WTC11 (cell line): ENCODE data around the gene ST6GALNAC3. TPM values are rescaled to one million over a fixed set of nuclear protein-coding genes. Genes with fewer than 3 reads are reported as not detected.

Experiments used
- ATAC-seq: fragments of 200-7000 bp; cut with Tn5 transposase; 2 replicates; pipeline ENCODE4 v1.10.0; 2021; ENCODE audit warnings: mild to moderate bottlenecking, moderate library complexity
- CTCF ChIA-PET: fragments of 300-600 bp; sonication (Branson Sonifier 250); formaldehyde crosslinking; loops from one replicate; lab custom pipeline; 2021; ENCODE audit warnings: antibody characterized with exemption; lab: Charles Lee
- POLR2A ChIA-PET: fragments of 350-600 bp; sonication (Branson Sonifier 250); formaldehyde crosslinking; loops from one replicate; lab custom pipeline; 2021; ENCODE audit warnings: antibody characterized with exemption; lab: Charles Lee
- DNase-seq: peaks from one replicate; pipeline ENCODE4 v3.0.0; 2021; ENCODE audit warnings: low spot score
- H3K27ac Mint-ChIP-seq: 2 replicates; pipeline ENCODE4 v1.8.0; 2021; ENCODE audit warnings: mixed read lengths
- H3K27me3 Mint-ChIP-seq: 2 replicates; pipeline ENCODE4 v1.8.0; 2021; ENCODE audit warnings: low read depth, mild to moderate bottlenecking, moderate library complexity, mixed read lengths
- H3K36me3 Mint-ChIP-seq: 2 replicates; pipeline ENCODE4 v1.8.0; 2021; ENCODE audit warnings: mixed read lengths
- H3K4me1 Mint-ChIP-seq: 2 replicates; pipeline ENCODE4 v1.8.0; 2022; ENCODE audit warnings: mixed read lengths
- H3K4me3 Mint-ChIP-seq: 2 replicates; pipeline ENCODE4 v1.8.0; 2021; ENCODE audit warnings: mild to moderate bottlenecking, moderate library complexity, mixed read lengths
- H3K9me3 Mint-ChIP-seq: 2 replicates; pipeline ENCODE4 v1.8.0; 2021; ENCODE audit warnings: mixed read lengths
- AR ChIP-seq: fragments of 250-450 bp; sonication (Bioruptor Pico); IDR thresholded peaks from 2 replicates; pipeline ENCODE4 v1.9.0; 2021; ENCODE audit warnings: mild to moderate bottlenecking
- ATF1 ChIP-seq: sonication (generic); formaldehyde crosslinking; IDR thresholded peaks from 2 replicates; pipeline ENCODE4 v1.8.1; 2023; ENCODE audit warnings: mild to moderate bottlenecking, moderate library complexity, missing genetic modification reagents
- CDX4 ChIP-seq: fragments of 250-450 bp; sonication (Bioruptor Pico); IDR thresholded peaks from 2 replicates; pipeline ENCODE4 v1.9.0; 2021; ENCODE audit warnings: moderate library complexity, mild to moderate bottlenecking, inconsistent platforms, borderline replicate concordance
- CREB1 ChIP-seq: sonication (generic); formaldehyde crosslinking; IDR thresholded peaks from 2 replicates; pipeline ENCODE4 v1.8.0; 2023; ENCODE audit warnings: mild to moderate bottlenecking, missing genetic modification reagents
- CREM ChIP-seq: sonication (generic); formaldehyde crosslinking; IDR thresholded peaks from 2 replicates; pipeline ENCODE4 v1.8.1; 2022; ENCODE audit warnings: mild to moderate bottlenecking, missing genetic modification reagents, moderate library complexity
- ELF4 ChIP-seq: sonication (generic); formaldehyde crosslinking; IDR thresholded peaks from 2 replicates; pipeline ENCODE4 v1.8.1; 2022; ENCODE audit warnings: low read depth, mild to moderate bottlenecking, moderate library complexity, missing genetic modification reagents
- ETV6 ChIP-seq: sonication (generic); formaldehyde crosslinking; IDR thresholded peaks from 2 replicates; pipeline ENCODE4 v1.8.1; 2022; ENCODE audit warnings: mild to moderate bottlenecking, missing genetic modification reagents
- KAT7 ChIP-seq: sonication (generic); formaldehyde crosslinking; IDR thresholded peaks from 2 replicates; pipeline ENCODE4 v1.8.1; 2023; ENCODE audit warnings: missing genetic modification reagents, mild to moderate bottlenecking, borderline replicate concordance
- MYBL2 ChIP-seq: sonication (generic); formaldehyde crosslinking; IDR thresholded peaks from 2 replicates; pipeline ENCODE4 v1.8.1; 2023; ENCODE audit warnings: mild to moderate bottlenecking, moderate library complexity, missing genetic modification reagents
- NR2C2 ChIP-seq: sonication (generic); formaldehyde crosslinking; IDR thresholded peaks from 2 replicates; pipeline ENCODE4 v1.8.0; 2022; ENCODE audit warnings: mild to moderate bottlenecking, missing genetic modification reagents
- NR3C1 ChIP-seq: sonication (generic); formaldehyde crosslinking; conservative IDR thresholded peaks from 2 replicates; pipeline ENCODE4 v1.8.1; 2023; ENCODE audit warnings: low read depth, mild to moderate bottlenecking, missing genetic modification reagents
- RELA ChIP-seq: sonication (generic); formaldehyde crosslinking; IDR thresholded peaks from 2 replicates; pipeline ENCODE4 v1.8.1; 2022; ENCODE audit warnings: missing genetic modification reagents, mild to moderate bottlenecking, borderline replicate concordance
- SMAD3 ChIP-seq: sonication (generic); formaldehyde crosslinking; IDR thresholded peaks from 2 replicates; pipeline ENCODE4 v1.8.0; 2022; ENCODE audit warnings: missing genetic modification reagents, mild to moderate bottlenecking, borderline replicate concordance
- SMAD4 ChIP-seq: sonication (generic); formaldehyde crosslinking; IDR thresholded peaks from 2 replicates; pipeline ENCODE4 v1.8.0; 2022; ENCODE audit warnings: mild to moderate bottlenecking, missing genetic modification reagents
- SOX15 ChIP-seq: fragments of 250-450 bp; sonication (Bioruptor Pico); IDR thresholded peaks from 2 replicates; pipeline ENCODE4 v1.9.0; 2021; ENCODE audit warnings: mild to moderate bottlenecking
- TEAD4 ChIP-seq: sonication (generic); formaldehyde crosslinking; IDR thresholded peaks from 2 replicates; pipeline ENCODE4 v1.8.0; 2022; ENCODE audit warnings: mild to moderate bottlenecking, missing genetic modification reagents
- TP53 ChIP-seq: sonication (generic); formaldehyde crosslinking; IDR thresholded peaks from 2 replicates; pipeline ENCODE4 v1.8.1; 2023; ENCODE audit warnings: mild to moderate bottlenecking, missing genetic modification reagents
- USF1 ChIP-seq: sonication (generic); formaldehyde crosslinking; IDR thresholded peaks from 2 replicates; pipeline ENCODE4 v1.8.0; 2022; ENCODE audit warnings: mild to moderate bottlenecking, missing genetic modification reagents
- ZNF121 ChIP-seq: sonication (generic); formaldehyde crosslinking; IDR thresholded peaks from 2 replicates; pipeline ENCODE4 v1.8.0; 2023; ENCODE audit warnings: missing genetic modification reagents
- ZNF263 ChIP-seq: sonication (generic); formaldehyde crosslinking; IDR thresholded peaks from 2 replicates; pipeline ENCODE4 v1.8.1; 2022; ENCODE audit warnings: low read depth, mild to moderate bottlenecking, moderate library complexity, missing genetic modification reagents
- ZNF425 ChIP-seq: fragments of 250-450 bp; sonication (Bioruptor Pico); conservative IDR thresholded peaks from 2 replicates; pipeline ENCODE4 v1.9.0; 2021; ENCODE audit warnings: mild to moderate bottlenecking
- ZNF512 ChIP-seq: sonication (generic); formaldehyde crosslinking; IDR thresholded peaks from 2 replicates; pipeline ENCODE4 v1.8.1; 2022; ENCODE audit warnings: missing genetic modification reagents, borderline replicate concordance
- ZSCAN18 ChIP-seq: fragments of 250-450 bp; sonication (Bioruptor Pico); IDR thresholded peaks from 2 replicates; pipeline ENCODE4 v2.1.2; 2022; ENCODE audit warnings: mild to moderate bottlenecking, moderate library complexity
- total RNA-seq: library from RNA; stranded (reverse); gene quantifications from 3 replicates; pipeline ENCODE4 v1.2.3, GENCODE V29; 2021

ST6GALNAC3 gene
- total RNA-seq, 1 experiment from 2014 or later: 11.9 TPM

- no peak for TF ChIP-seq SMAD3 (CRISPR knock-in tag)
- no peak for TF ChIP-seq SOX15 (CRISPR knock-in tag)
- no peak for TF ChIP-seq ZSCAN18
- TF ChIP-seq CDX4 (CRISPR knock-in tag): no peak
- TF ChIP-seq CREB1: no peak
- no peak for TF ChIP-seq USF1 (CRISPR knock-in tag)
- TF ChIP-seq TEAD4 (CRISPR knock-in tag): no peak
- TF ChIP-seq ZNF425: no peak
- TF ChIP-seq SMAD4: no peak
- TF ChIP-seq, all 79 proteins: peak for 0
Measured at GRCh38 chr1:76541618-76542017, 467.1 kb downstream of the ST6GALNAC3 start (continued).

- ATAC-seq (no peak), DNase-seq (no peak)
- no peak overlapping the region for H3K4me3 Mint-ChIP-seq
- H3K27ac Mint-ChIP-seq: no peak overlapping the region
- CTCF ChIA-PET: no interaction called here
- peaks cover 13% of the 10 kb centered on the region for H3K36me3 Mint-ChIP-seq
- TF ChIP-seq CDX4 (CRISPR knock-in tag) (no peak), TEAD4 (CRISPR knock-in tag) (no peak), NR2C2 (CRISPR knock-in tag) (no peak), ELF4 (CRISPR knock-in tag) (no peak), ATF1 (CRISPR knock-in tag) (no peak), ETV6 (CRISPR knock-in tag) (no peak), RELA (no peak), ZNF263 (CRISPR knock-in tag) (no peak), KAT7 (CRISPR knock-in tag) (no peak), CREB1 (no peak), SOX15 (CRISPR knock-in tag) (no peak), ZNF425 (no peak), MYBL2 (CRISPR knock-in tag) (no peak), NR3C1 (CRISPR knock-in tag) (no peak), CREM (no peak), TP53 (CRISPR knock-in tag) (no peak), ZNF512 (CRISPR knock-in tag) (no peak), AR (CRISPR knock-in tag) (no peak), ZNF121 (CRISPR knock-in tag) (no peak)
- TF ChIP-seq, all 79 proteins: peak for 0
- Mint-ChIP-seq H3K27me3 (no peaks in the 10 kb centered on the region), H3K9me3 (peaks cover 24% of the 10 kb centered on the region), H3K4me1 (peaks cover 20% of the 10 kb centered on the region)
- POLR2A ChIA-PET: no interaction called here
Measured at GRCh38 chr1:76542359-76542758, 467.8 kb downstream of the ST6GALNAC3 start.
